GM20431 (cell line): Measurements from ENCODE around the gene TBCD.

Source experiments
- in situ Hi-C: fragments of 300-500 bp; cut with MseI, MboI; formaldehyde crosslinking; loops from one replicate; pipeline ENCODE4 v1.15.0; 2020; ENCODE audit warnings: low sequenced_read_pairs; ENCODE audit not compliant: unreplicated experiment

Gene TBCD

GRCh38 chr17:82927661-82928601 lies 176.1 kb downstream of the TBCD start:
- in situ Hi-C loops: loop anchor here (10.0 kb wide), 1 partner anchor 143 kb away; no protein-coding TSS in a partner anchor

GRCh38 chr17:82929011-82929622 lies 177.3 kb downstream of the TBCD start:
- in situ Hi-C loops: loop anchor here (10.0 kb wide), 1 partner anchor 144 kb away; no protein-coding TSS in a partner anchor

GRCh38 chr17:82929676-82930042 lies 177.8 kb downstream of the TBCD start:
- in situ Hi-C loops: loop anchor here (10.0 kb wide), 1 partner anchor 145 kb away; no protein-coding TSS in a partner anchor

DNA sequence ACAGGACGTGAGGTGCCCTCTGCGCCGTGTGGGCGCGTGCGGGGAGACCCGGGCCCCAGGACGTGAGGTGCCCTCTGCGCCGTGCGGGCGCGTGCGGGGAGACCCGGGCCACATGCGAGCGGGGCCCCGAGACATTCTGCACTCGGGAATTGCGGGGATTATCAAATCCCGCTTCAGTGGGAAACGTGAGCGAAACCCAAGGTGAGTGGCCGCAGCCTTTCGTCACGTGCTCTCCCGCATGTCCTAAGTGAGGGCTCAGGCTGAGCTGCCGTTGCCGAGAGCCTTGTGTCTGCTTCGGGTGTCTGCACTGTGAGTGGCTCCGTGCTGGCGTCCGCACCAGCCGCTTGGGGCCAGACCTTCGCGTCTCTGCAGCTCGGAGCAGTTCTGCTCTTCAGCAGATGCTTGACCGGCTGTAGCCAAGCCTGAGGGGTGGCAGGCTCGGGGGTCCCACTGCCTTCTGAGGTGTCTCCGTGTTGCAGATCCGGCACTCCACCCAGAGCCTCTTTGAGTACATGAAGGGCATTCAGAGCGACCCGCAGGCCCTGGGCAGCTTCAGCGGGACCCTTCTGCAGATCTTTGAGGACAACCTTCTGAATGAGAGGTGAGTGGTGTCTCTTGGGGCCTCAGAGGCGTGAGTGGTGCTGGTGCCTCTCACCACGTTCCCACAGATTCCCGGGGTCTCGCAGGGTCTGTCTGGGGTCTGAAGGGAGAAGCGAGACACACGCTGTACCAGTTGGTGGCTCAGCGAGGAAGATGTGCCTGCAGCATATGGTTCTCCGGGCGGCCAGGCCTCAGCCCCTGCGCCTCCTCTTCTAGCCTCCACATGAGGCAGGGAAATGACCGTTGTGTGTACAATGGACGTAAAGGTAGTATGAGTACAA lies 178.4 kb downstream of the TBCD start:
- in situ Hi-C loops: no loop called here

DNA sequence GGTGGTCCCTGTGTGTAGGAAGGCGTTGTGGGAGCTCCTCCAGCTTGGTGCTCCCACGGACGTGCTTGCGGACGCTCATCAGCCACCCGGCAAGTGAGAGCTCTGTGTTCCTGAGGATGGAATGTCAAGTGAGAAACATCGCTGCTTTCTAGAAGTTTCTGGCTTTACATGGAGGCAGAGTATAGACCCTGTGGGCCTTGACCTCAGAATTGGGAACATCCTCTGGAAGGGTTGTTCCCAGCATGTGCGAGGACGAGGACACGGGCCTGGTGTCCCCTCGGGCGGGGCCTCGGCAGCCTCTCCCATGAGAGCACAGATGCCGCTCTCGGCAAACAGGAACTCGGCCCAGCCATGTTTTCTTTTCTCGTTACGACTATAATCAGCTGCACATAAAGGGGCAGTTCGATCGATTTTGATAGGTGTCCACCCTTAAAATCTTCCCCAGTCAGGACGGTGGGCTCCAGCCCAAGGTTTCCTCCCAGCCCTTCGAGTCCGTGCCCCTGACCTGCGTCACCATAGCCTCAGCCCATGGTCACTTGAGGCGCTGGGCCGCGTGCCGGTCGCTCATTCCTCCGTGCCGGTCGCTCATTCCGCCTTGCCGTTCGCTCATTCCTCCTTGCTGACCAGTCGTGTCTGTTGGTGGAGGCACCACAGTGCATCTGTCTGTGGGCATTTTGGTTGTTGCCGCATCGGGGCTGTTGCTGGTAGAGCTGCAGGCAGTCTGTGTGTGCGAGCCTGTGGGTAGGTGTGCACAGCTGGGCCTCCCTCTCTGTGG lies 179.2 kb downstream of the TBCD start:
- in situ Hi-C loops: no loop called here

DNA sequence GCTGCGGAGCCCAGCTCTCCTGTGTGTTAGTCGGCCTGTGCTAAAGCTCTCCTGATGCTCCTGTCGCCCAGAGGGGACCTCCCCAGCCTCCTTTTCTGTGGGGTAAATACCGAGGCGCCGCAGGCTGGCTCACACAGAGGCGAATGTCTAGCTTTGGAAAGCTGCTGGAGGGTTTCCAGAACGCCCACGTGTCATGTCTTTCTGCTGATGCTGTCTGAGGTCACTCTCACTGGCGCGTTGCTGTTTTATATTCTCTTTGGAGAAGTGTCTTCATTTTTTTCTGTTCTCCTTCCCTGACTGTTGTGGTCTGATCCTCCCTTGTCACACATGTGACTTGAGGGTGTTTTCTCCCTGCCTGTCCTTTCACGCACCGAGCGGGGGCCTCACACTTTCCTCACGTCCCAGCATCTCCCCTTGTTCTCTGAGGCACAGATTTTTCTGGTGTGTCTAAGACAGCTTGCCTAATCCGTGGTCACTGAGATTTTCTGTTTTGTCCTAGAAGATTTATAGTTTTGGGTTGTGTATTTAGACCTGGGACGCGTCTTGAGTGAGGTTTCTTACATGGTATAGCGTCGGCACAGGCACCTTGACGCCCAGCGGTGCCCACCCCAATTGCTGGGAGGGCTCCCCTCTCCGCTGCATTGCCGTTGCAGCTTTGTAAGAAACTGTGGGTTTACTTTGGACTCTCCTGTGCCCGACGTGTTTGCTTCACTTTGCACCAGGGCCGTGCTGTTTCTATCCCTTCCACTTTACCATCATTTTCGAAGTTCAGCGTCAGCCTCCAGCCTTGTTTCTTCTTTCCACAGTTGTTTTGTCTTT lies 180.0 kb downstream of the TBCD start:
- in situ Hi-C loops: no loop called here

DNA sequence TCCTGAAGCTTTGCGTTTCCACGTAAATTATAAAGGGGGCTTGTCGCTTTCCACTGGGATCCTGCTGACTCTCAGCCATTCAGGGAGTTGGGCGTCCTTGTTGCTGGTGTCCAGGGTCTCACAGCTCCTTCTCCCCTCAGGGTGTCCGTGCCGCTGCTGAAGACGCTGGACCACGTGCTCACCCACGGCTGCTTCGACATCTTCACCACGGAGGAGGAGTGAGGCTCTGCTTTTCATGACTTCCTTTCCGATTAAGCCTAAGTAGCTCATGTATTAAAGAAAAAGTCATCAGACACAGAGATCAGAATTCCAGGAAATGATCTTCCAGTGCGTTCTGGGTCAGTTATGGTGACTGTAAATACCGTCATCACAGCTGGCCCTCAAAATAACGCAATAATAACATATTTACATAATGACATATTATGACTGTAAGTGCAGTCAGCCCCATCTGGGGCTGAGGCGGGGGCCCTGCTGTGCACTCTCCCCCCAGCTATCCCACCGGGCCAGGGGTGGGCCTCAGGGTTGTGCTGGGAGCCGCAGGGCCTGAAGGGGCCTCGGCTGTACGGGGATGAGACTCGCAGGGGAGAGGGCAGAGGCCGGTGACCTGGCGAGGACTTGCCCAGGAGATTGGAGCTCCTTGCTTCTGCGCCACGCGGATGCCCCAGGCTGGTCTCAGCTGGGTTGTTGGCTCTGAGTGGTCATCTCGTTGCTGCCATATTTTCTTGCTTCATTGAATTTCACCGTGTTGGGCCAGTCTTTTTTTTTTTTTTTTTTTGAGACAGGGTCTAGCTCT lies 180.8 kb downstream of the TBCD start:
- in situ Hi-C loops: no loop called here

GRCh38 chr17:82933911-82934310 lies 182.0 kb downstream of the TBCD start:
- in situ Hi-C loops: no loop called here

- in situ Hi-C loops: no loop called here
These were observed 184.3 kb downstream of the TBCD start for GRCh38 chr17:82935966-82936767.

DNA sequence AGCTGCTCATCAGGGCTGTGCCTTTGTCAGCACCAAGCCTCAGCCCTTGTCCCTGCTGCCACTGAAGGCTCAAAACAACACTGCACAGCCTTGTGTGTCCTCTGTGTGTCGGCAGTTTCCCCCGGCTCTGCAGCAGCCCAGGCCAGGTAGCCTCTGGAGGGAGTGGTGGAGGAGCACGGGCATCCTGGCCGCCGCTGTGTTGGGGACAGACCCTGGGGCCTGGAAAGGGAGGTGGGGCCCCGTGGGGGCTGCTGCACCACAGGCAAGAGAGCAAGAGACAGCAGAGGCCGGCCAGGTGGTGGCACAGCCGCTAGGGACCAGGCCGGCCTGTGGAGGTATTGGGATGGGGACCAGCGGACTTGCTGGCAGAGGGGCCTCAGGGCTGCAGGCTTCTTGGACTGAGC lies 184.9 kb downstream of the TBCD start:
- in situ Hi-C loops: no loop called here

DNA sequence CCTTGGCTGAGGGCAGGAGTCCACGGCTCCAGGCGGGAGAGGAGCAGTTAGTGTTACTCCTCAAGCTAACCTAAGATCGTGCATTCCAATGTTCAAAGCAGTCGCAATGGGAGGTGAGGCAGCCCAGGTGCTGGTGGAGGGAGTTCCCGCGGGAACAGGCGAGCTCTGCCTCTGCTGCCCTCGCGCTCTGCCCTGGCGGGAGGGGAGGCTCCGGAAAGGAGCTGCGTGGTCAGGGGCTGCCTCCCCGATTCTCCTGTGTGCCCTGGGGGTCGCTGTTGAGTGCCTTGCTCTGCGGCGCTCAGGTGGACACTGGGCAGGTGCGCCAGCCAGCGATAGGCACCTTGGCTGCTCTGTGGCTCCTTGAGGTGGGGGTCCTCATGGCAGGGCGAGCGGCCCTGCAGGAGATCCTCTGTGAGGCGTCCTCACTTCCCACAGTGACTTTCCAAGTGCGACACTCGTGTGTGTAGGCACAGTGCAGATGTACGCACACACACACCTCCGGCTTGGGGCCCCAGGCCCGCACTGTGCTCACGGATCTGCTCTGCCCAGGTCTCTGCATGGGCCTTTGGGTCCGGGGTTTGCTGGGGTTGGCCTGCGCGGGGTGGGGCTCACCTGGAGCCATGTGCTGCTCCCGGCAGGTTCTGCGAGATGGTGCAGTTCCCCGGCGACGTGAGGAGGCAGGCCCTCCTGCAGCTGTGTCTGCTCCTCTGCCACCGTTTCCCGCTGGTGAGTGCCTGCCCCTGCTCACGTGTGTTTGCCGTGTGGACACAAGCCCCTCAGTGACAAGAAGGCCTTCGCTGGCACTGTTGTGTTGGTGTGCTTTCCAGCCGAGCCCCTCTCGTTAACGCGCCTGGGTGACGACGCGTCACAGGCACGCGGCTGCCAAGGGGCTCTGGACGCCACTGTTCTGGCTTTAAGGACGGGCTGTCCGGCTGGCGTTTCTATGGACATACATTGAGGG lies 185.8 kb downstream of the TBCD start:
- in situ Hi-C loops: no loop called here

DNA sequence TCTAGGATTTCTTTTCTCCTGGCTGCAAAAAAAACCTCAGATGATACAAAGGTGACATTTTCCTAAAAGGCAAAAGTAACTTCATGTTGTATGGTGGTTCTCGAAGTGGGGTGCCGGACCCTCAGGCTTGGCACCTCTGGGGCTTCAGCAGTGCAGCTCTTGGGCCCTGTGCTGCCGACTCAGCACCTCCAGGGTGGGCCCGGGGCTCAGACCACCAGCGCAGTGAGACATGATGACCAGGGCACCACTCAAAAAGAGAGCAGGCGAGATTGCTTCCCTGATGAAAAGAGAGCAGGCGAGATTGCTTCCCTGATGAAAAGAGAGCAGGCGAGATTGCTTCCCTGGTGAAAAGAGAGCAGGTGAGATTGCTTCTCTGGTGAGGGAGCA lies 186.6 kb downstream of the TBCD start:
- in situ Hi-C loops: no loop called here

DNA sequence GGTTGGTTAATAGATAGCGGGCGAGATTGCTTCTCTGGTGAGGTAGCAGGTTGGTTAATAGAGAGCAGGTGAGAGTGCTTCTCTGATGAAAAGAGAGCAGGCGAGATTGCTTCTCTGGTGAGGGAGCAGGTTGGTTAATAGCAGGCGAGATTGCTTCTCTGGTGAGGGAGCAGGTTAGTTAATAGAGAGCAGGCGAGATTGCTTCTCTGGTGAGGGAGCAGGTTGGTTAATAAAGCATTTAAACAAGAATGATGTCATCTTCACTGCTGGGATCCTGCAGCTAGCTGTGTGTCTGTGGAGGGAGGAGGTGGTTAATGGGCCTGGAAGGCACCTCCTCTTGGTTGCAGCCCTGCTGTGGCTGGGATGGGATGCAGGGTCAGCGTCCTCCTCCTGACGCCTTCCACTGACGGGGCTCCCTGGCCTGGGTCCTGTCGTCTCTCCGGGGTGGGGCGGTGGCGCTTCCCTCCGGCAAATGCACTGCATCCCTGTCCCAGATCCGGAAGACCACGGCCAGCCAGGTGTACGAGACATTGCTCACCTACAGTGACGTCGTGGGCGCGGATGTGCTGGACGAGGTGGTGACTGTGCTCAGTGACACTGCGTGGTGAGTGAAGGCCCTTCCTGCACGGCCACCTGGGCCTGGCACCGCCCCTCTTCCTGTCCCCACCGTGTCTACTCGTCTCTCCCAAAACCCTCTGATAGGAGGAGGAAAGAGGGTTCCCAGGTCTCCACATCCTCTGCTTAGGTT lies 187.2 kb downstream of the TBCD start:
- in situ Hi-C loops: no loop called here

GRCh38 chr17:82939621-82940135 lies 187.8 kb downstream of the TBCD start:
- in situ Hi-C loops: no loop called here
